Fibroblast of lung (primary cell): ENCODE measurements around the gene SELENOI. TPM values are rescaled to one million over a fixed set of nuclear protein-coding genes. Genes with fewer than 3 reads are reported as not detected.

Experiments used
- DNase-seq, 2 donors: peaks; one replicate each; pipeline versions ENCODE4 v3.0.0 to v3.0.0-alpha.2; 2010; ENCODE audit warnings: low read depth in 2 of 2
- H2AFZ ChIP-seq: 2 replicates; pipeline ENCODE4 v1.5.1; 2012; ENCODE audit warnings: low read length, control low read depth, inconsistent platforms
- H3K27ac ChIP-seq: 2 replicates; pipeline ENCODE4 v1.5.1; 2011; ENCODE audit warnings: low read length, control low read depth; ENCODE audit not compliant: insufficient read depth
- H3K27me3 ChIP-seq: 2 replicates; pipeline ENCODE4 v1.5.1; 2011; ENCODE audit warnings: mild to moderate bottlenecking, low read length; ENCODE audit not compliant: control insufficient read depth, insufficient read depth
- H3K36me3 ChIP-seq: 2 replicates; pipeline ENCODE4 v1.5.1; 2011; ENCODE audit warnings: low read length; ENCODE audit not compliant: control insufficient read depth, insufficient read depth
- H3K4me1 ChIP-seq: 2 replicates; pipeline ENCODE4 v1.5.1; 2011; ENCODE audit warnings: low read length; ENCODE audit not compliant: control insufficient read depth, insufficient read depth; ENCODE audit errors: extremely low read depth
- H3K4me2 ChIP-seq: 2 replicates; pipeline ENCODE4 v1.5.1; 2011; ENCODE audit warnings: low read length, control low read depth; ENCODE audit not compliant: insufficient read depth; ENCODE audit errors: extremely low read depth
- H3K4me3 ChIP-seq, 4 experiments: fragments of 200-600 bp in 1 of 4; sonication (generic) in 1 of 4; replicated peaks in 1 of 4; 2 replicates each; pipeline ENCODE4 v1.5.1; 2011 to 2016; ENCODE audit warnings: low read length in 4 of 4, low read depth in 3 of 4, mild to moderate bottlenecking in 3 of 4, control low read depth in 2 of 4, inconsistent platforms in 1 of 4, mixed read lengths in 1 of 4; ENCODE audit not compliant: insufficient read depth in 1 of 4; ENCODE audit errors: control extremely low read depth in 1 of 4
- H3K79me2 ChIP-seq: 2 replicates; pipeline ENCODE4 v1.5.1; 2012; ENCODE audit warnings: mild to moderate bottlenecking, low read length, inconsistent platforms; ENCODE audit not compliant: control insufficient read depth, insufficient read depth
- H3K9ac ChIP-seq: 2 replicates; pipeline ENCODE4 v1.5.1; 2011; ENCODE audit warnings: mild to moderate bottlenecking, low read length, control low read depth; ENCODE audit not compliant: insufficient read depth
- H3K9me3 ChIP-seq: 2 replicates; pipeline ENCODE4 v1.5.1; 2012; ENCODE audit warnings: low read depth, low read length; ENCODE audit not compliant: control insufficient read depth, insufficient read depth
- H4K20me1 ChIP-seq: 2 replicates; pipeline ENCODE4 v1.5.1; 2011; ENCODE audit warnings: low read length; ENCODE audit not compliant: control insufficient read depth, insufficient read depth; ENCODE audit errors: extremely low read depth
- EZH2 ChIP-seq: IDR thresholded peaks from 2 replicates; pipeline ENCODE4 v1.5.1; 2012; ENCODE audit warnings: low read length, control low read depth, mild to moderate bottlenecking; ENCODE audit errors: missing control alignments
- polyA plus RNA-seq, 2 donors: library from polyadenylated mRNA; depleted of rRNA in 1 of 2; stranded (reverse) in 1 of 2; unstranded in 1 of 2; fragments of >200 nt; gene quantifications; 2 replicates each; pipeline ENCODE4 v1.2.1, GENCODE V29; 2011 to 2012; ENCODE audit warnings: missing spikeins in 1 of 2
- total RNA-seq: library from RNA; depleted of rRNA; stranded (reverse); fragments of >200 nt; gene quantifications from 2 replicates; pipeline ENCODE4 v1.2.1, GENCODE V29; 2014
- TF ChIP-seq, protein P1 (sequence below), 2 donors: IDR thresholded peaks in 1 of 2; conservative IDR thresholded peaks in 1 of 2; 1 replicate in 1 of 2; 2 replicates in 1 of 2; pipeline ENCODE4 v1.5.1; 2011 to 2012; ENCODE audit warnings: low read length in 2 of 2, control low read depth in 1 of 2, inconsistent platforms in 1 of 2, low read depth in 1 of 2, mild to moderate bottlenecking in 1 of 2

SELENOI gene
- total and polyA plus RNA-seq, 2 donors (not counting 1 experiment from before 2014, with no cell fraction given): 11.9 to 18.8 TPM

- peaks cover 2% of the 10 kb centered on the region for H3K4me1 ChIP-seq
- no peaks in the 10 kb centered on the region for H3K36me3 ChIP-seq
- no peak for TF ChIP-seq EZH2
- TF ChIP-seq, protein P1, sequence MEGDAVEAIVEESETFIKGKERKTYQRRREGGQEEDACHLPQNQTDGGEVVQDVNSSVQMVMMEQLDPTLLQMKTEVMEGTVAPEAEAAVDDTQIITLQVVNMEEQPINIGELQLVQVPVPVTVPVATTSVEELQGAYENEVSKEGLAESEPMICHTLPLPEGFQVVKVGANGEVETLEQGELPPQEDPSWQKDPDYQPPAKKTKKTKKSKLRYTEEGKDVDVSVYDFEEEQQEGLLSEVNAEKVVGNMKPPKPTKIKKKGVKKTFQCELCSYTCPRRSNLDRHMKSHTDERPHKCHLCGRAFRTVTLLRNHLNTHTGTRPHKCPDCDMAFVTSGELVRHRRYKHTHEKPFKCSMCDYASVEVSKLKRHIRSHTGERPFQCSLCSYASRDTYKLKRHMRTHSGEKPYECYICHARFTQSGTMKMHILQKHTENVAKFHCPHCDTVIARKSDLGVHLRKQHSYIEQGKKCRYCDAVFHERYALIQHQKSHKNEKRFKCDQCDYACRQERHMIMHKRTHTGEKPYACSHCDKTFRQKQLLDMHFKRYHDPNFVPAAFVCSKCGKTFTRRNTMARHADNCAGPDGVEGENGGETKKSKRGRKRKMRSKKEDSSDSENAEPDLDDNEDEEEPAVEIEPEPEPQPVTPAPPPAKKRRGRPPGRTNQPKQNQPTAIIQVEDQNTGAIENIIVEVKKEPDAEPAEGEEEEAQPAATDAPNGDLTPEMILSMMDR (conservative IDR thresholded peaks at IDR 0.05 in 1 of 2, IDR thresholded peaks at IDR 0.05 in 1 of 2; ENCODE audit: low read depth in 1 of 2, low read length in 2 of 2): no peak
- no peak overlapping the region for H3K27ac ChIP-seq
- DNase-seq: no peak
- H4K20me1 ChIP-seq: no peaks in the 10 kb centered on the region
- H3K27me3 ChIP-seq: no peaks in the 10 kb centered on the region
- H2AFZ ChIP-seq: no peak overlapping the region
- H3K9ac ChIP-seq: no peak overlapping the region
- H3K4me2 ChIP-seq: no peak overlapping the region
- no peaks in the 10 kb centered on the region for H3K9me3 ChIP-seq
- no peaks in the 10 kb centered on the region for H3K79me2 ChIP-seq
- H3K4me3 ChIP-seq: no peak overlapping the region
Observed at GRCh38 chr2:26324903-26325302, 21.0 kb upstream of the SELENOI start.

DNA sequence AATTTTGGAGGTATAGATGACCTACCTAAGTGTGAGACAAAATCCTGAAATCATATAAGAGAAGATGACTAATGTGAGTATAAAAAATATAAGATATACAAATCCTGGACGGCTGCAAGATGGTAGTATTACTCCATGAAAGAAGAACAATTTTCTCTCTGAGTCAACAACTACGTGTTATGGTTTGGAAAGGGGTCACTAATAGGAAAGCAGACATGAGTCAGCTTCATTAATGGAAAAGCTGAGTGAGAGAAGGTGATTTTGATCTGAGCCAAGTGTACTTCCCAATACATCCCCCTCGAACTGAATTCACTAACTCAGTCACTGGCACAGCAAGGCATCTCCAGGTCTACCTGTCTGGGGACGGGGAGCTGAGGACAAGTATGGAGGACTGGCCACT, 20.1 kb upstream of the SELENOI start:
- Histone ChIP-seq H3K4me3 (no peak overlapping the region), H3K4me2 (no peak overlapping the region), H3K79me2 (no peaks in the 10 kb centered on the region), H3K4me1 (peaks cover 2% of the 10 kb centered on the region), H2AFZ (no peak overlapping the region), H3K27me3 (no peaks in the 10 kb centered on the region), H3K9me3 (no peaks in the 10 kb centered on the region), H3K36me3 (no peaks in the 10 kb centered on the region), H4K20me1 (no peaks in the 10 kb centered on the region), H3K27ac (no peak overlapping the region), H3K9ac (no peak overlapping the region)
- DNase-seq: peak; percentile 67 to 81
- TF ChIP-seq EZH2: no peak
- TF ChIP-seq, protein P1 (conservative IDR thresholded peaks at IDR 0.05 in 1 of 2, IDR thresholded peaks at IDR 0.05 in 1 of 2; ENCODE audit: low read depth in 1 of 2, low read length in 2 of 2): no peak

DNA sequence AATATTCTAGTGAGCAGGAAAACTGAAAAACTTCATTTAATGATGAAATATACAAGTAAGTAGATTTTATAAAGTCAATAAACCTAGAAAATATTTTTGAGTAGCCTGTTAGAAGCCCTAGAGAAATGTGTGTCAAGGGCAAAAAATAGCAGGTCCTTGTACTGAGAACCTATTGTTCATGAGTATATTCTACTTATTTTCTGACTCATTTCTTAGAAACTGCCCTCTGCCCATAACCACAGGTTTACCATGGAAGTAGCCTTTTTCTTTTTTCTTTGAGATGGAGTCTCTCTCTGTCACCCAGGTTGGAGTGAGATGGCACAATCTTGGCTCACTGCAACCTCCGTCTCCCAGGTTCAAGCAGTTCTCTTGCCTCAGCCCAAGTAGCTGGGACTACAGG, 19.4 kb upstream of the SELENOI start:
- H3K4me2 ChIP-seq: no peak overlapping the region
- no peak for TF ChIP-seq EZH2
- TF ChIP-seq, protein P1 (conservative IDR thresholded peaks at IDR 0.05 in 1 of 2, IDR thresholded peaks at IDR 0.05 in 1 of 2; ENCODE audit: low read depth in 1 of 2, low read length in 2 of 2): no peak
- H3K27ac ChIP-seq: no peak overlapping the region
- no peaks in the 10 kb centered on the region for H3K36me3 ChIP-seq
- H2AFZ ChIP-seq: no peak overlapping the region
- no peaks in the 10 kb centered on the region for H3K9me3 ChIP-seq
- H3K9ac ChIP-seq: no peak overlapping the region
- no peaks in the 10 kb centered on the region for H3K79me2 ChIP-seq
- H3K27me3 ChIP-seq: no peaks in the 10 kb centered on the region
- DNase-seq: peak in 1 of 2 donors; percentile 9
- no peak overlapping the region for H3K4me3 ChIP-seq
- no peaks in the 10 kb centered on the region for H4K20me1 ChIP-seq
- peaks cover 2% of the 10 kb centered on the region for H3K4me1 ChIP-seq
